ENCODE data around the gene WBP1L. TPM values are rescaled to one million over a fixed set of nuclear protein-coding genes. Genes with fewer than 3 reads are reported as not detected.

Gene WBP1L
- total and polyA plus RNA-seq, 8 donors: 15.1 to 140 (median 30.5) TPM

DNA sequence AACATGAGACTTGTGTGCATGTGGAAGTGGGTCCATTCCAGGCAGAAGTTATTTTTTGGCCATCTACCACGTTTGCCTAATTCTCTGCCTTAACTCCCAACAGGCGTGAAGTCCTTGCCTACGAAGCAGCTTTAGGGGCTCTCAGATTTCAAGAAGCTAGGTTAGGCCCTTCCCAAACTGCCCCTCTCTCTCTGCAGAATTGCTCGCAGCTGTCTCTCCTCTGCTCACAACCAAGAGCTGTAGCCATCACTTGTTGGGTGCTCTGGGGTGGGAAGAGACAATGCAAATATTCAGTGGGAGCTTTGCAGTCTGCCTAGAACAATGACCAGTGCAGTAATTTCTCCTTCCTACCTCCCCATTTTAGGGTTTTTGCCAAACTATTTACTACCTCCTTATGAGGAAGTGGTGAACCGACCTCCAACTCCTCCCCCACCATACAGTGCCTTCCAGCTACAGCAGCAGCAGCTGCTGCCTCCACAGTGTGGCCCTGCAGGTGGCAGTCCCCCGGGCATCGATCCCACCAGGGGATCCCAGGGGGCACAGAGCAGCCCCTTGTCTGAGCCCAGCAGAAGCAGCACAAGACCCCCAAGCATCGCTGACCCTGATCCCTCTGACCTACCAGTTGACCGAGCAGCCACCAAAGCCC lies 68.6 kb downstream of the WBP1L start:
- TF ChIP-seq, protein P1, sequence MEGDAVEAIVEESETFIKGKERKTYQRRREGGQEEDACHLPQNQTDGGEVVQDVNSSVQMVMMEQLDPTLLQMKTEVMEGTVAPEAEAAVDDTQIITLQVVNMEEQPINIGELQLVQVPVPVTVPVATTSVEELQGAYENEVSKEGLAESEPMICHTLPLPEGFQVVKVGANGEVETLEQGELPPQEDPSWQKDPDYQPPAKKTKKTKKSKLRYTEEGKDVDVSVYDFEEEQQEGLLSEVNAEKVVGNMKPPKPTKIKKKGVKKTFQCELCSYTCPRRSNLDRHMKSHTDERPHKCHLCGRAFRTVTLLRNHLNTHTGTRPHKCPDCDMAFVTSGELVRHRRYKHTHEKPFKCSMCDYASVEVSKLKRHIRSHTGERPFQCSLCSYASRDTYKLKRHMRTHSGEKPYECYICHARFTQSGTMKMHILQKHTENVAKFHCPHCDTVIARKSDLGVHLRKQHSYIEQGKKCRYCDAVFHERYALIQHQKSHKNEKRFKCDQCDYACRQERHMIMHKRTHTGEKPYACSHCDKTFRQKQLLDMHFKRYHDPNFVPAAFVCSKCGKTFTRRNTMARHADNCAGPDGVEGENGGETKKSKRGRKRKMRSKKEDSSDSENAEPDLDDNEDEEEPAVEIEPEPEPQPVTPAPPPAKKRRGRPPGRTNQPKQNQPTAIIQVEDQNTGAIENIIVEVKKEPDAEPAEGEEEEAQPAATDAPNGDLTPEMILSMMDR (IDR thresholded peaks at IDR 0.05): no peak
- TF ChIP-seq EP300 (IDR thresholded peaks at IDR 0.05) (no peak), POLR2AphosphoS5 (IDR thresholded peaks at IDR 0.05) (no peak), POLR2A (IDR thresholded peaks at IDR 0.05) (no peak)
- H3K36me3 ChIP-seq: peaks cover 43 to 60% (median 50%) of the 10 kb centered on the region in 4 donors
- H3K27me3 ChIP-seq: no peaks in the 10 kb centered on the region
- no peaks in the 10 kb centered on the region for H3K9me3 ChIP-seq
- peak in 1 of 2 donors; percentile 44 for DNase-seq
- peak overlapping the region in 3 of 5 donors; percentile 40 to 91 (median 54) for H3K27ac ChIP-seq
- H3K4me3 ChIP-seq: no peak overlapping the region
- H3K4me1 ChIP-seq: peaks cover 38 to 57% (median 39%) of the 10 kb centered on the region in 4 donors
- intact Hi-C loops (cut with DNase I; ENCODE audit: low total_unique reads): no loop called here
- WGBS, 5 donors: 74 to 87% (median 83%) methylated on average over 9 of the region's 9 CpGs

DNA sequence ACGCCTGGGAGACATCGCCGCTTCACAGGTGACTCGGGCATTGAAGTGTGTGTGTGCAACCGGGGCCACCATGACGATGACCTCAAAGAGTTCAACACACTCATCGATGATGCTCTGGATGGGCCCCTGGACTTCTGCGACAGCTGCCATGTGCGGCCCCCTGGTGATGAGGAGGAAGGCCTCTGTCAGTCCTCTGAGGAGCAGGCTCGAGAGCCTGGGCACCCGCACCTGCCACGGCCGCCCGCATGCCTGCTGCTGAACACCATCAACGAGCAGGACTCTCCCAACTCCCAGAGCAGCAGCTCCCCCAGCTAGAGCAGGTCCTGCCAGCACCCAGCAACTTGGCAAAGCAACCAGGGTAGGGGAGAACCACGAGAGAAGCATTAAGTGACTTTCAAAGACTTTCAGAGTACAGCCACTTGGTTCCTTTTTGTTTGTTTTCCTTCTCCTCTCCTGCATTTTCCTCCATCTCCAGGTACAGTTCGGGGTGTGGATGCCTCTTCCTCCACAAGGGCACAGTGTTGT lies 69.3 kb downstream of the WBP1L start:
- Histone ChIP-seq H3K9me3 (no peaks in the 10 kb centered on the region), H3K27ac (peak overlapping the region in 3 of 5 donors; percentile 88 to 92 (median 91)), H3K4me1 (peaks cover 38 to 59% (median 39%) of the 10 kb centered on the region in 4 donors), H3K27me3 (no peaks in the 10 kb centered on the region), H3K4me3 (no peak overlapping the region), H3K36me3 (peaks cover 43 to 60% (median 50%) of the 10 kb centered on the region in 4 donors)
- no peak for TF ChIP-seq POLR2A (IDR thresholded peaks at IDR 0.05)
- TF ChIP-seq EP300 (IDR thresholded peaks at IDR 0.05): no peak
- TF ChIP-seq POLR2AphosphoS5 (IDR thresholded peaks at IDR 0.05): no peak
- TF ChIP-seq, protein P1 (IDR thresholded peaks at IDR 0.05): no peak
- no peak for DNase-seq
- 84 to 92% (median 91%) methylated on average over 16 to 17 of the region's 17 CpGs for WGBS, 5 donors
- intact Hi-C loops (cut with DNase I; ENCODE audit: low total_unique reads): no loop called here

DNA sequence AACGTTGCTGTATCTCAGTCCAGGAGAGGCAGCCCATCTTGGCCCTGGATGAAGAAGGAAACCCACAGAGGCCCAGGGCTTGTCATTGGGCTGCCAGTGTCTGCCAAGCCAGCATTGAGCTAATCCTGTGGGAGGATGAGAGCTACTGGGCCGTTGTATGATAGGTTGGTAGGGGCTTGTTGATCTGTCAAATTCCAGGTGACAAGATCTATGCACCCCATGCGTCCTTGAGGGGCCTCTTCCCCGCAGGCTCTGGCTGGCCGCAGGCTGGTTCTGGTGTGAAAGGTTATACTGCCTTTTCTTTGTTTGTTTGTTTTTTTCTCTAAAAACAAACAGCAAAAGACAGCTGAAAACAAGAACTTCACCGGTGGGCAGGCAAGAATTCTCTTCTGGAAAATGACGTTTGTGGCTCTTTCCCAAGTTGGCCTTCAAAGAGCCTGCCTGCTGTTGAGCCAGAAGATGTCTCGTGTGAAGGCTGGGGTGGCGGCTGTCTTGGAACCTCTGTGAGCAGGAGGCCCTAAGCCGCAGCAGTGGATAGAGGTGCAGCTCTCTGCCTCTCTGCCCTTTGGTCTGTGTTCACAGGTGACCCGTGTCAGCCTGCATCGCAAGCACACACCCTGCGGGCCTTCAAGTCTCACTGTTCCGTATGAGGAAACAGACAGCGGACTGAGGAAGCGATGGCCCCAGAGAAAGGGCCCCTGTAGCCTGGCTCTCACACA lies 70.1 kb downstream of the WBP1L start:
- WGBS, 5 donors: 44 to 65% (median 50%) methylated on average over 16 of the region's 16 CpGs
- peak overlapping the region; percentile 62 to 92 (median 90) for H3K27ac ChIP-seq
- H3K4me3 ChIP-seq: no peak overlapping the region
- H3K27me3 ChIP-seq: no peaks in the 10 kb centered on the region
- intact Hi-C loops (cut with DNase I; ENCODE audit: low total_unique reads): no loop called here
- H3K9me3 ChIP-seq: no peaks in the 10 kb centered on the region
- peaks cover 38 to 62% (median 41%) of the 10 kb centered on the region in 4 donors for H3K4me1 ChIP-seq
- TF ChIP-seq POLR2AphosphoS5 (IDR thresholded peaks at IDR 0.05): peak in 1 of 3 donors; percentile 37
- TF ChIP-seq POLR2A (IDR thresholded peaks at IDR 0.05): no peak
- H3K36me3 ChIP-seq: peaks cover 43 to 60% (median 50%) of the 10 kb centered on the region in 4 donors
- DNase-seq: peak; percentile 72 to 83

DNA sequence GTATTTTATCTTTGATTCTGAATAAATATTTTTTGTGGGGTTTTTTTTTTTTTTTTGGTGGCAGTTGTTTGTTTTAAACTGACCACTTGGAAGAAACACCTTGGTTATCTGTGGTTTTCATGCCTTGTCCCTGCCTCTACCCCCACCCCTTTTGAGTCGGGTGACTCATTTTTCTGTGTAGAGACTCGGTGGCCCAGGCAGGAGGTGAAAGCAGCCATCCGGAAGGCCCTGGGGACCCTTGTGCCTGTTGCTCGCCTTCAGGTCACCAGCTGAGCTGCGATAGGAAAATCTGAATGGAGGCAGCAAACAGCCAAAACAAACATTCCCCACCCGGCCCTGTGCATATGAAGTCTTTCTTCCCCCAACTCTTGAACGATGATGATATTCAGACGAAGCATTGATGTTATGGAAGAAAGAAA lies 70.7 kb downstream of the WBP1L start:
- Histone ChIP-seq H3K4me1 (peaks cover 38 to 62% (median 42%) of the 10 kb centered on the region in 4 donors), H3K27me3 (no peaks in the 10 kb centered on the region), H3K36me3 (peaks cover 43 to 55% (median 48%) of the 10 kb centered on the region in 4 donors), H3K27ac (peak overlapping the region; percentile 62 to 92 (median 90)), H3K9me3 (no peaks in the 10 kb centered on the region), H3K4me3 (no peak overlapping the region)
- 24 to 64% (median 34%) methylated on average over 8 of the region's 8 CpGs for WGBS, 5 donors
- peak; percentile 53 to 69 for DNase-seq
- intact Hi-C loops (cut with DNase I; ENCODE audit: low total_unique reads): no loop called here
- TF ChIP-seq, protein P1 (IDR thresholded peaks at IDR 0.05): no peak
- TF ChIP-seq POLR2A (IDR thresholded peaks at IDR 0.05) (no peak), POLR2AphosphoS5 (IDR thresholded peaks at IDR 0.05) (no peak), EP300 (IDR thresholded peaks at IDR 0.05) (no peak)

Data from stomach (tissue), 9 donors.